Natural killer cell (primary cell): ENCODE results near the gene TEX10. TPM values are rescaled to one million over a fixed set of nuclear protein-coding genes. Genes with fewer than 3 reads are reported as not detected.
"Not testable (repeated sequence)": the region's sequence is repeated elsewhere in the genome, so short reads cannot be mapped to it uniquely, and the experiment has no call there.

ENCODE experiments used
- ATAC-seq, 3 donors: fragments of 150-1000 bp in 2 of 3; fragments of 200-7000 bp in 1 of 3; cut with Tn5 transposase; 1 replicate in 1 of 3; 2 replicates in 2 of 3; pipeline ENCODE4 v1.10.0; 2021; ENCODE audit warnings: mild to moderate bottlenecking in 2 of 3, moderate library complexity in 2 of 3
- DNase-seq, 2 donors: peaks; one replicate each; pipeline versions ENCODE4 v3.0.0 to v3.0.0-alpha.2; 2013 to 2021; ENCODE audit warnings: mixed read lengths in 1 of 2
- H3K27ac ChIP-seq: one replicate; pipeline ENCODE4 v1.5.1; 2013; ENCODE audit warnings: mild to moderate bottlenecking, low read length
- H3K27me3 ChIP-seq: one replicate; pipeline ENCODE4 v1.6.1; 2013; ENCODE audit warnings: low read length; ENCODE audit not compliant: control insufficient read depth, insufficient read depth
- H3K36me3 ChIP-seq: one replicate; pipeline ENCODE4 v1.6.1; 2013; ENCODE audit warnings: low read length; ENCODE audit not compliant: control insufficient read depth, insufficient read depth
- H3K4me1 ChIP-seq: one replicate; pipeline ENCODE4 v1.6.1; 2013; ENCODE audit warnings: low read length; ENCODE audit not compliant: control insufficient read depth, insufficient read depth
- H3K4me3 ChIP-seq: one replicate; pipeline ENCODE4 v1.5.1; 2013; ENCODE audit warnings: low read length
- H3K9me3 ChIP-seq: one replicate; pipeline ENCODE4 v1.6.1; 2013; ENCODE audit warnings: low read length; ENCODE audit not compliant: control insufficient read depth, insufficient read depth
- H3K27ac Mint-ChIP-seq, 2 donors: one replicate each; pipeline ENCODE4 v1.8.0; 2022; ENCODE audit warnings: mild to moderate bottlenecking in 2 of 2, mixed read lengths in 2 of 2, moderate library complexity in 1 of 2
- H3K27me3 Mint-ChIP-seq, 2 donors: one replicate each; pipeline ENCODE4 v1.8.0; 2022; ENCODE audit warnings: low read depth in 2 of 2, mixed read lengths in 2 of 2
- H3K36me3 Mint-ChIP-seq: one replicate; pipeline ENCODE4 v1.8.0; 2022; ENCODE audit warnings: mixed read lengths
- H3K4me1 Mint-ChIP-seq, 2 donors: one replicate each; pipeline ENCODE4 v1.8.0; 2022; ENCODE audit warnings: mixed read lengths in 2 of 2
- H3K4me3 Mint-ChIP-seq: one replicate; pipeline ENCODE4 v1.8.0; 2022; ENCODE audit warnings: mild to moderate bottlenecking, moderate library complexity, mixed read lengths
- H3K9me3 Mint-ChIP-seq, 2 donors: one replicate each; pipeline ENCODE4 v1.8.0; 2022; ENCODE audit warnings: mixed read lengths in 2 of 2
- CTCF ChIP-seq: fragments of 200-600 bp; IDR thresholded peaks from one replicate; pipeline ENCODE4 v1.8.0; 2022; ENCODE audit warnings: antibody characterized with exemption
- WGBS: methylation state at CpG from one replicate; pipeline ENCODE4 v1.1.7; 2013; ENCODE audit warnings: missing lambda C conversion rate; ENCODE audit not compliant: insufficient coverage; 5-methylcytosine and 5-hydroxymethylcytosine counted together
- intact Hi-C: fragments of 100-400 bp; cut with micrococcal nuclease; formaldehyde crosslinking; loops from one replicate; pipeline ENCODE4 v1.14.2; 2022
- total RNA-seq, 4 donors: library from RNA; stranded (reverse); fragments of 120-200 nt in 1 of 4; gene quantifications; one replicate each; pipeline versions ENCODE4 v1.2.3 to v1.2.4, GENCODE V29; 2013 to 2022

TEX10 gene
- total RNA-seq, 3 donors from 2014 or later (not counting 1 experiment from before 2014, with no cell fraction given) = 11.1 to 15.9 (median 13.2) TPM

GRCh38 chr9:100350188-100350587 lies 2.6 kb downstream of the TEX10 start:
- no peak overlapping the region for H3K4me3 Mint-ChIP-seq
- peaks cover 44% of the 10 kb centered on the region in 2 donors for H3K4me1 Mint-ChIP-seq
- Histone ChIP-seq H3K27ac (no peak overlapping the region), H3K4me1 (peaks cover 5% of the 10 kb centered on the region), H3K27me3 (no peaks in the 10 kb centered on the region), H3K36me3 (peaks cover 15% of the 10 kb centered on the region), H3K4me3 (no peak overlapping the region), H3K9me3 (no peaks in the 10 kb centered on the region)
- no peak for DNase-seq
- no peaks in the 10 kb centered on the region for H3K27me3 Mint-ChIP-seq
- no peak for ATAC-seq
- no peak for TF ChIP-seq CTCF
- 93% methylated on average over 1 of the region's 1 CpG for WGBS
- H3K36me3 Mint-ChIP-seq = peaks cover 4% of the 10 kb centered on the region
- no peaks in the 10 kb centered on the region for H3K9me3 Mint-ChIP-seq
- intact Hi-C loops = loop anchor here (10.0 kb wide), 2 partner anchors 245 to 265 kb away; no protein-coding TSS in a partner anchor
- peak overlapping the region in 1 of 2 donors; percentile 3 for H3K27ac Mint-ChIP-seq

GRCh38 chr9:100346836-100347235 lies 5.9 kb downstream of the TEX10 start:
- intact Hi-C loops = no loop called here
- H3K4me3 ChIP-seq = no peak overlapping the region
- H3K27me3 ChIP-seq = no peaks in the 10 kb centered on the region
- TF ChIP-seq CTCF = no peak
- Mint-ChIP-seq H3K4me1 (peaks cover 36 to 40% of the 10 kb centered on the region in 2 donors), H3K27ac (no peak overlapping the region), H3K27me3 (no peaks in the 10 kb centered on the region), H3K9me3 (no peaks in the 10 kb centered on the region), H3K4me3 (no peak overlapping the region), H3K36me3 (peaks cover 8% of the 10 kb centered on the region)
- ATAC-seq (no peak), DNase-seq (no peak)
- H3K36me3 ChIP-seq = peaks cover 18% of the 10 kb centered on the region
- no peak overlapping the region for H3K27ac ChIP-seq
- peaks cover 2% of the 10 kb centered on the region for H3K4me1 ChIP-seq
- no peaks in the 10 kb centered on the region for H3K9me3 ChIP-seq
- 91% methylated on average over 3 of the region's 3 CpGs for WGBS

GRCh38 chr9:100341889-100342288 lies 10.9 kb downstream of the TEX10 start:
- H3K4me1 Mint-ChIP-seq = peaks cover 20 to 27% of the 10 kb centered on the region in 2 donors
- intact Hi-C loops = no loop called here
- no peak overlapping the region for H3K27ac ChIP-seq
- H3K36me3 Mint-ChIP-seq = peaks cover 8% of the 10 kb centered on the region
- no peaks in the 10 kb centered on the region for H3K4me1 ChIP-seq
- DNase-seq (no peak), ATAC-seq (no peak)
- no peaks in the 10 kb centered on the region for H3K27me3 ChIP-seq
- H3K9me3 ChIP-seq = no peaks in the 10 kb centered on the region
- no peaks in the 10 kb centered on the region for H3K9me3 Mint-ChIP-seq
- 94% methylated on average over 3 of the region's 3 CpGs for WGBS
- H3K36me3 ChIP-seq = peaks cover 22% of the 10 kb centered on the region
- no peaks in the 10 kb centered on the region for H3K27me3 Mint-ChIP-seq
- H3K4me3 Mint-ChIP-seq = no peak overlapping the region
- no peak for TF ChIP-seq CTCF
- H3K4me3 ChIP-seq = no peak overlapping the region
- no peak overlapping the region for H3K27ac Mint-ChIP-seq

GRCh38 chr9:100340224-100340623 lies 12.5 kb downstream of the TEX10 start:
- TF ChIP-seq CTCF = no peak
- Mint-ChIP-seq H3K4me1 (peaks cover 16 to 26% of the 10 kb centered on the region in 2 donors), H3K27me3 (no peaks in the 10 kb centered on the region), H3K27ac (no peak overlapping the region), H3K9me3 (no peaks in the 10 kb centered on the region), H3K36me3 (peaks cover 4% of the 10 kb centered on the region), H3K4me3 (no peak overlapping the region)
- H3K4me3 ChIP-seq = no peak overlapping the region
- no peak overlapping the region for H3K27ac ChIP-seq
- H3K9me3 ChIP-seq = no peaks in the 10 kb centered on the region
- H3K27me3 ChIP-seq = no peaks in the 10 kb centered on the region
- H3K36me3 ChIP-seq = peaks cover 7% of the 10 kb centered on the region
- intact Hi-C loops = no loop called here
- no CpG with 5 or more reads among the region's 2 CpGs for WGBS
- DNase-seq (no peak), ATAC-seq (no peak)
- no peaks in the 10 kb centered on the region for H3K4me1 ChIP-seq

- H3K9me3 Mint-ChIP-seq, DNase-seq, H3K27ac Mint-ChIP-seq, H3K9me3 ChIP-seq, H3K36me3 Mint-ChIP-seq, H3K27ac ChIP-seq, H3K4me3 Mint-ChIP-seq, H3K4me3 ChIP-seq, ATAC-seq, intact Hi-C loops, H3K27me3 Mint-ChIP-seq, H3K27me3 ChIP-seq, H3K36me3 ChIP-seq, H3K4me1 ChIP-seq: not testable (repeated sequence)
- peaks cover 11 to 22% of the 10 kb centered on the region in 2 donors for H3K4me1 Mint-ChIP-seq
- 100% methylated on average over 5 of the region's 5 CpGs for WGBS
Measured at GRCh38 chr9:100338736-100339135, 14.0 kb downstream of the TEX10 start.
